ENCODE measurements around the gene ELMOD1.

Gene ELMOD1

DNA sequence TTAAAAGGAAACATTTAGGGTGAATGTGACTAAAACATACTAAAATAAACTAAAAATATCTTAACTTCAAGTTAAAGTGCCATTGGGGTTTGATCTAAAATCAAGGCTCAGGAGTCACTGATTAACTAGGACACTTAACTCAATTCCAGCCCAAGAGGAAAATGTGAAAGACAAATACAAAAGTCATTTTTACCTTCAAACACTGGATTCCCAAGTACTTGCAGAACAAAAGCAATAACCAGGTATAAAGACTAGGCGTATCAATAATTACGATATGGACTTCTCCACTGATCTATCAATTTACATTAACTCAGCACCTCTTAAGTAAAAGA, 41.0 kb upstream of the ELMOD1 start:
- ATAC-seq (ENCODE audit: low read depth) = no peak
- Histone ChIP-seq H3K4me3 (ENCODE audit: severe bottlenecking) (no peak overlapping the region), H3K36me3 (ENCODE audit: low read depth) (peaks cover 46% of the 10 kb centered on the region), H3K9me3 (ENCODE audit: severe bottlenecking) (no peaks in the 10 kb centered on the region), H3K27me3 (ENCODE audit: insufficient read depth, poor library complexity, severe bottlenecking) (no peaks in the 10 kb centered on the region), H3K4me1 (ENCODE audit: insufficient read depth, poor library complexity, severe bottlenecking) (peaks cover 11% of the 10 kb centered on the region), H3K27ac (ENCODE audit: poor library complexity, severe bottlenecking) (no peak overlapping the region)
- TF ChIP-seq, protein P1, sequence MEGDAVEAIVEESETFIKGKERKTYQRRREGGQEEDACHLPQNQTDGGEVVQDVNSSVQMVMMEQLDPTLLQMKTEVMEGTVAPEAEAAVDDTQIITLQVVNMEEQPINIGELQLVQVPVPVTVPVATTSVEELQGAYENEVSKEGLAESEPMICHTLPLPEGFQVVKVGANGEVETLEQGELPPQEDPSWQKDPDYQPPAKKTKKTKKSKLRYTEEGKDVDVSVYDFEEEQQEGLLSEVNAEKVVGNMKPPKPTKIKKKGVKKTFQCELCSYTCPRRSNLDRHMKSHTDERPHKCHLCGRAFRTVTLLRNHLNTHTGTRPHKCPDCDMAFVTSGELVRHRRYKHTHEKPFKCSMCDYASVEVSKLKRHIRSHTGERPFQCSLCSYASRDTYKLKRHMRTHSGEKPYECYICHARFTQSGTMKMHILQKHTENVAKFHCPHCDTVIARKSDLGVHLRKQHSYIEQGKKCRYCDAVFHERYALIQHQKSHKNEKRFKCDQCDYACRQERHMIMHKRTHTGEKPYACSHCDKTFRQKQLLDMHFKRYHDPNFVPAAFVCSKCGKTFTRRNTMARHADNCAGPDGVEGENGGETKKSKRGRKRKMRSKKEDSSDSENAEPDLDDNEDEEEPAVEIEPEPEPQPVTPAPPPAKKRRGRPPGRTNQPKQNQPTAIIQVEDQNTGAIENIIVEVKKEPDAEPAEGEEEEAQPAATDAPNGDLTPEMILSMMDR (IDR thresholded peaks at IDR 0.05; ENCODE audit: poor library complexity, severe bottlenecking) = no peak
- no peak for DNase-seq (ENCODE audit: low spot score)

DNA sequence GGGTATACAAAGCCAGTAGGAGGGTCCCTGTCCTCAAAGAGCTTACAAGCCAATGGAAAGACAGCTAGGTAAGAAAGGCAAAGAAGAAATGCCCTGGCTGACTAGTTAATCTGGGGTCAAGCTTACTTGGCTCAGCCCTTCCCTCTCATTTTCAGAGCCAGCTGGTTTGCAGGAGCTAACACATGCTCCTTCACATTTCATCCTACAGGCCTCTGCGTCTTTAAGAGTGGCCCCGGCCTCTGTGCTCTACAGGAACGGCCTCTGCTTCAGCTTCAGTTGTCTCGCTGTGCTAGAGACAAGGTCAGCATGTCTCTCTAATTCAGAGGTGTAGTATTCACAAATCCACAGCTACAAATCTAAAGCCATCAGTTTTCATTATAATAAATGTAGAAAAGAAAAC, 40.6 kb upstream of the ELMOD1 start:
- peaks cover 50% of the 10 kb centered on the region for H3K36me3 ChIP-seq (ENCODE audit: low read depth)
- peaks cover 9% of the 10 kb centered on the region for H3K4me1 ChIP-seq (ENCODE audit: insufficient read depth, poor library complexity, severe bottlenecking)
- no peaks in the 10 kb centered on the region for H3K27me3 ChIP-seq (ENCODE audit: insufficient read depth, poor library complexity, severe bottlenecking)
- no peak overlapping the region for H3K27ac ChIP-seq (ENCODE audit: poor library complexity, severe bottlenecking)
- TF ChIP-seq, protein P1 (IDR thresholded peaks at IDR 0.05; ENCODE audit: poor library complexity, severe bottlenecking) = no peak
- no peak overlapping the region for H3K4me3 ChIP-seq (ENCODE audit: severe bottlenecking)
- H3K9me3 ChIP-seq (ENCODE audit: severe bottlenecking) = no peaks in the 10 kb centered on the region
- no peak for DNase-seq (ENCODE audit: low spot score)
- ATAC-seq (ENCODE audit: low read depth) = no peak

DNA sequence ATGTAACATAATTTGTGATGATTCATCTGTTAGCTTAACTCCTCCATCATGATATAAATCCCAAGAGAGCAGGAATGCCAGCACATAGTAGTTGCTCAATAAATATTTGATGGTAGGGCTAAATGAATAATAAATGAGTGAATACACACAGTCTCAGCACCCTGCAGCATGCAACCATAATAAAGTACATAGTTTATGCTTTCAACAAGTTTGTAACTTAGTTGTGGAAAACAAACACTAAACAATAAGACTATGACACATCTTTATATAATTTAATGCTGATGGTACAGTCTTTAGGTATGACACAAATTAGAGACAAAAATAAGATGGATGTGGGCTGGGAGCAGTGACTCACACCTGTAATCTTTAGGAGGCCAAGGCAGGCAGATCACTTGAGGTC, 29.3 kb upstream of the ELMOD1 start:
- H3K27ac ChIP-seq (ENCODE audit: poor library complexity, severe bottlenecking) = peak overlapping the region; percentile 85
- H3K4me3 ChIP-seq (ENCODE audit: severe bottlenecking) = no peak overlapping the region
- H3K36me3 ChIP-seq (ENCODE audit: low read depth) = peaks cover 16% of the 10 kb centered on the region
- no peaks in the 10 kb centered on the region for H3K27me3 ChIP-seq (ENCODE audit: insufficient read depth, poor library complexity, severe bottlenecking)
- no peak for ATAC-seq (ENCODE audit: low read depth)
- peaks cover 31% of the 10 kb centered on the region for H3K4me1 ChIP-seq (ENCODE audit: insufficient read depth, poor library complexity, severe bottlenecking)
- no peak for DNase-seq (ENCODE audit: low spot score)
- TF ChIP-seq, protein P1 (IDR thresholded peaks at IDR 0.05; ENCODE audit: poor library complexity, severe bottlenecking) = no peak
- no peaks in the 10 kb centered on the region for H3K9me3 ChIP-seq (ENCODE audit: severe bottlenecking)

DNA sequence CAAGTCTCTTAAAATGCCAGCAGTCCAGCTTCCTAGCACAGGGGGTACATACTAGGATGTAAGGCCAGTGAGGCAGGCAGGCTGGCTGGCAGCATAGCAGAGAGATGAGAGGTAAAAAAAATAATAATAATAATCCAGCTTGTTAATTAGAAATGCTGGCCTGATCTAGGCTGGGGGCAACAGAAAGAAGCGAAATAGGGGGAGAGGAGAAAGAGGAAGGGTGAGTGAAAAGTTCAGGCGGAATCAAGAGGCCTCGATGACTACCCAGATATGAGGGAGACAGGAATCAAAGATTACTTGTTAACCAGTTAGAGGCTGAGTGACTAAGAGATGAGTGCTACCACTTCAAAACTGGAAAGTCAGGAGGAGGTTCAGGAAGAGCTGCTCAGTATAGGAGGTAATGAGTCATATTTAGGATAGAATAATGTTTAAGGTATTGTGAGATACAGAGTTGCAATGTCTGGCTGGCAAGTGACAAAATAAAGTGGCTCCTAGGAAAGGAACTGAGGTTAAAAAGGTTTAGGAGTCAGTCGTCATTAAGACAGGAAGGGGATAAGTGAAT, 28.2 kb upstream of the ELMOD1 start:
- no peak overlapping the region for H3K4me3 ChIP-seq (ENCODE audit: severe bottlenecking)
- TF ChIP-seq, protein P1 (IDR thresholded peaks at IDR 0.05; ENCODE audit: poor library complexity, severe bottlenecking) = no peak
- H3K27ac ChIP-seq (ENCODE audit: poor library complexity, severe bottlenecking) = peak overlapping the region; percentile 85
- peaks cover 11% of the 10 kb centered on the region for H3K36me3 ChIP-seq (ENCODE audit: low read depth)
- DNase-seq (ENCODE audit: low spot score) (no peak), ATAC-seq (ENCODE audit: low read depth) (peak; percentile 90)
- H3K9me3 ChIP-seq (ENCODE audit: severe bottlenecking) = no peaks in the 10 kb centered on the region
- H3K4me1 ChIP-seq (ENCODE audit: insufficient read depth, poor library complexity, severe bottlenecking) = peaks cover 31% of the 10 kb centered on the region
- H3K27me3 ChIP-seq (ENCODE audit: insufficient read depth, poor library complexity, severe bottlenecking) = no peaks in the 10 kb centered on the region

DNA sequence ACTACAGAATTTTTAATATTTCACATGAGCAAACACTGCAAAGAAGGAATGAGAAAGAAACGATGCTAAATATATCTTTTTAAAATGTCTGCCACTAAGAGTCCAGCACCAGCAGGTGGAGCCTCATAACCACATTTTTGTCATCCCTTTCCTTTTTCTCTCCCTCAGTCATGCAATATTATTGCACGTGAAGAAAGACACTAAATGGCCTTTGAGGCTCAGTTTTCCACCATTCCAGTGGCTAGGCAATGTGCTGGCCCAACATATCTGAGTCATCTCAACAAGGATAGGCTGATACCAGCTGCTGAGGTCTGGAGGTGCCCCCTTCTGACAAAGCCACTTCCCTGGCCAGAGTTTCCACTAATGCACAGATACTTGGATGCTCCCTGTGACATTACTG, 27.2 kb upstream of the ELMOD1 start:
- peaks cover 4% of the 10 kb centered on the region; the same call in 1 of the 2 replicates for H3K36me3 ChIP-seq (ENCODE audit: low read depth)
- peak overlapping the region; percentile 85 for H3K27ac ChIP-seq (ENCODE audit: poor library complexity, severe bottlenecking)
- no peaks in the 10 kb centered on the region for H3K27me3 ChIP-seq (ENCODE audit: insufficient read depth, poor library complexity, severe bottlenecking)
- H3K9me3 ChIP-seq (ENCODE audit: severe bottlenecking) = no peaks in the 10 kb centered on the region
- ATAC-seq (ENCODE audit: low read depth) (no peak), DNase-seq (ENCODE audit: low spot score) (no peak)
- TF ChIP-seq, protein P1 (IDR thresholded peaks at IDR 0.05; ENCODE audit: poor library complexity, severe bottlenecking) = peak; percentile 75
- H3K4me3 ChIP-seq (ENCODE audit: severe bottlenecking) = no peak overlapping the region
- H3K4me1 ChIP-seq (ENCODE audit: insufficient read depth, poor library complexity, severe bottlenecking) = peaks cover 31% of the 10 kb centered on the region
